Glomerular endothelial cell (primary cell): ENCODE data around the gene SENP5. TPM values are rescaled to one million over a fixed set of nuclear protein-coding genes. Genes with fewer than 3 reads are reported as not detected.
"Not testable (repeated sequence)": the region's sequence is repeated elsewhere in the genome, so short reads cannot be mapped to it uniquely, and the experiment has no call there.

Experiments used
- DNase-seq: peaks from one replicate; pipeline ENCODE4 v3.0.0-alpha.2; 2011; ENCODE audit warnings: low read depth, low spot score; ENCODE audit errors: extremely low read depth
- total RNA-seq: library from RNA; depleted of rRNA; stranded (reverse); fragments of >200 nt; gene quantifications from 2 replicates; pipeline ENCODE4 v1.2.3, GENCODE V29; 2015

Gene SENP5
- total RNA-seq, 1 donor from 2014 or later = 31.1 TPM

DNA sequence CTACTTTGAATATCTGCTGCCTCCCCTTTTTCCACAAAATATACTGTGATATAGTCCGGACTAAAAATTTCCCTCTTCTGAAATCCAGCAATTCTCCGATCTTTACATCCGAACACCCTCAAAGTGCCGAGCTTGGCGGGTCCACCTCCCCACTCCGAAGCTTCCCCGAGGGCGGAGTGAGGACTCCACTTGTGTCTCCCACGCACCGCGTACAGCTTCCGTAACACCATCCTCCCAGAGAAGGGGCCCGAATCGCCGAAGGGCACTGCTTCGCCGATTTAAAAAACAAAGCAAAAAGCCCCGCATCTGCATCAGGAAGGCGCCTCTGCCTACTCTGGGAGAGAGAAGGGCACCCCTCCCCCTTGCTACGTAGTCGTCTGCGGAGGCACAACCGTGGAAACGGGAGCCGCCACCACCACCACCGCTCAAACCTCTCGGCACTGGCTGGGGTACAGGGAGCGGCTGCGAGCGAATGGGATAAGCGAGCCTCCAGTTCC, 74.1 kb downstream of the SENP5 start:
- peak; percentile 1 for DNase-seq

DNA sequence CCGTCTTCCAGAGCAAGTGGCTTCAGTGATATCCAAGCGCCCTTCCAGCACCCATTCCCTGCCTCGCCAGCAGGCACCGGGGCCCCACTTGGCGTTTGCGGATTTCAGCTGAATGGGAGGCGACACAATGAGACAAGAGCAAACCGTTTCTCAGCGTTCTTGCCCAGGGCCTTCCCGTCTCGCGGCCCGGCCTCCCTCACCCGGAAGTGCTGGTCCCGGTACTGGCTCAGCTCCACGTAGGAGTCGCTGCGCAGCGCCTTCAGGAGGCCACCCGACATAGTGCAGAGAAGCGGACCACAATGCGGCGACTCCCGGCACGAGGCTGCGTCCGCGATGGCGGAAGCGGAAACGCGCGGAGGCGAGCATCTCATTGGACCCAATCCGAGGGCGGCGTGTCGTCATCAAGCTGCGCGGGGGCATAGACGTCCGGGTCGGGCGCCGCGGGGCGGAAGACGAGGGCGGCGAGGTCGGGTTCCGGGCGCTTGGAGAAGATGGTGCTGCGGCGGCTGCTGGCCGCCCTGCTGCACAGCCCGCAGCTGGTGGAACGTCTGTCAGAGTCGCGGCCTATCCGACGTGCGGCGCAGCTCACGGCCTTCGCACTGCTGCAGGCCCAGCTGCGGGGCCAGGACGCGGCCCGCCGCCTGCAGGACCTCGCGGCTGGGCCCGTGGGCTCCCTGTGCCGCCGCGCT, 74.7 kb downstream of the SENP5 start, which contains the start of gene NCBP2:
TSS of gene NCBP2 (minus strand) at position 303 of the 689 bp plus-strand sequence. CDS start at position 278, 25 bp downstream.
- DNase-seq = peak; percentile 75

DNA sequence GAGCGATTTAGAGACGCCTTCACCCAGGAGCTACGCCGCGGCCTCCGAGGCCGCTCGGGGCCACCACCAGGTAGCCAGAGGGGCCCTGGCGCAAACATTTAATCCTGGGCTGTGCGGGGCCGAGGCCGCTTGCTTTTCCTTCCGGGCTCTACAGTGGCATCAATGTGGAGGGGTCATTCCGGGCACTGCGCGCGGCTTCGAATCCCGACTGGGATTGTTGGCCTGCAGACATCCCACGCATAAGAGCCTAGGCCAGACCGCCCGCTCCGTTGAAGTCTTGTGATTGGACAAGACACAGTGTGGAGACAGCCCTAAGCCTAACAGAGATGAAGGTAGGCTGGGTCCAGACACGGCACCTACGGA, 75.2 kb downstream of the SENP5 start:
- no peak for DNase-seq

DNA sequence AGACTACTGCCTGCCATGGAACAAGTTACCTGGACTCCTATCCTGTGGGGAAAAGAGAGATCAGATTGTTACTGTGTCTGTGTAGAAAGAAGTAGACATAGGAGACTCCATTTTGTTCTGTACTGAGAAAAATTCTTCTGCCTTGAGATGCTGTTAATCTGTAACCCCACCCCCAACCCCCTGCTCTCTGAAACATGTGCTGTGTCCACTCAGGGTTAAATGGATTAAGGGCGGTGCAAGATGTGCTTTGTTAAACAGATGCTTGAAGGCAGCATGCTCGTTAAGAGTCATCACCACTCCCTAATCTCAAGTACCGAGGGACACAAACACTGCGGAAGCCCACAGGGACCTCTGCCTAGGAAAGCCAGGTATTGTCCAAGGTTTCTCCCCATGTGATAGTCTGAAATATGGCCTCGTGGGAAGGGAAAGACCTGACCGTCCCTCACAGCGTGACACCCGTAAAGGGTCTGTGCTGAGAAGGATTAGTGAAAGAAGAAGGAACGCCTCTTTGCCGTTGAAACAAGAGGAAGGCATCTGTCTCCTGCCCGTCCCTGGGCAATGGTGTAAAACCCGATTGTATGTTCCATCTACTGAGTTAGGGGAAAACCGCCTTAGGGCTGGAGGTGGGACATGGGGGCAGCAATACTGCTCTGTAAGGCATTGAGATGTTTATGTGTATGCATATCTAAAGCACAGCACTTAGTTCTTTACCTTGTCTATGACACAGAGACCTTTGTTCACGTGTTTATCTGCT, 76.5 kb downstream of the SENP5 start:
- not testable (repeated sequence) for DNase-seq

DNA sequence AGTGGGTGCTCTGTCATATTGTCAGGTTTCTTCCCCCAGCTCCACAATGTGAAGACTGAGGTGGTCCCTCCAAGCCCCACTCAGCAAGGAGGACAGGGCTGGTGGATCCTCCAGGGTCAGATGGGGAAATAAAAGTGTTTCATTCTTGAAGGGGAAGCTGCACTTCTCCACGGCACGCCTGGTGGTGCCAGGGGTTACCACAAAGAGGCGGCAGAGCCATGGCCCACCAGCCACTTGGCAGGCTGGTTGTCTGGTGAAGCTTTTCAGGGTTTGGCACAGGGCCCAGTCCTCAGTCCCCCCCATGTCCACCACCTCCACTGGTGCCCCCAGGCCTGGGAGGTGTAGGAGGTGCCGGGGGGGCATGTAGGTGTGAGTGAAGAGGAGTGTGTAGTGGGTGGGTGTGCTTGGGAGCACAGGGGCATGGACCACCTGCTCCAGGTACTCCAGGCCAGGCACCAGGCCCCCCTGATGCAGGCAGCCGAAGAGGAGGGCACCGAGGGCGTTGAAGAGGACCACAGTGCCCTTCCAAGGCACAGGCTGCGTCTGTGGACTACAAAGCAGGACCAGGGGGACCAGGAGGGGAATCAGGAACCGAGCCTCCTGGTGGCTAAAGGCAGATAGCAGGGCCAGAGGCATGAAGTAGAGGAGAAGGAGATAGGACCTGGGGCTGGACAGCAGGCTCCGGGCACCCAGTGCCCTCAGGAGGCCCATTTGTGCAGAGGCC, 79.6 kb downstream of the SENP5 start:
- no peak for DNase-seq

DNA sequence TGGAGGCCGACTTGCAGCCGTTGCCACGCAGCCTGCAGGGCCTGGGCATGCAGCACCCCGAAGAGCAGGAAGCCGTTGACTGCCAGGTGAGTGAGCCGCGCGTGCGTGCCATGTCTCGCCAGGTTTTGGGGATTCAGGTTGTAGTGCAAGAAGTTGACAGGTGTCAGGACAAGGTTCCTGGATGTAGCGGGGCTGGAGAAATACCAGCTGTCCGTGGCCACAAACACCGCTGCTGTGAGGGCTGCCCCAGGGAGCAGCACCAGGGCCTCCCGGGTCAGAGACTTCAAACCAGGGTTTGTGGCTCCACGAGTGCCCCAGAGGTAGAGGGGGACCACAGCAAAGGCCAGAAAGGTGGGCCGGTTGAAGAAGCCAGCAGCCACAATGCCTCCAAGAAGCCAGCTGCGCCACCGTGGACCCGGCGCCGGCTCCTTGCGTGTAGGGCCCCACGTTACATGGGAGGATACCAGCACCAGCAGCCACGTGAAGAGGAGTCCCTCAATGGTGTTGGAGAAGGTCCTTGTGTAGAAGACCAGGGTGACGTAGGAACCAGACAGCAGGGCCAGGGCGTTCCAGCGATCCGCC, 80.2 kb downstream of the SENP5 start:
- no peak for DNase-seq

DNA sequence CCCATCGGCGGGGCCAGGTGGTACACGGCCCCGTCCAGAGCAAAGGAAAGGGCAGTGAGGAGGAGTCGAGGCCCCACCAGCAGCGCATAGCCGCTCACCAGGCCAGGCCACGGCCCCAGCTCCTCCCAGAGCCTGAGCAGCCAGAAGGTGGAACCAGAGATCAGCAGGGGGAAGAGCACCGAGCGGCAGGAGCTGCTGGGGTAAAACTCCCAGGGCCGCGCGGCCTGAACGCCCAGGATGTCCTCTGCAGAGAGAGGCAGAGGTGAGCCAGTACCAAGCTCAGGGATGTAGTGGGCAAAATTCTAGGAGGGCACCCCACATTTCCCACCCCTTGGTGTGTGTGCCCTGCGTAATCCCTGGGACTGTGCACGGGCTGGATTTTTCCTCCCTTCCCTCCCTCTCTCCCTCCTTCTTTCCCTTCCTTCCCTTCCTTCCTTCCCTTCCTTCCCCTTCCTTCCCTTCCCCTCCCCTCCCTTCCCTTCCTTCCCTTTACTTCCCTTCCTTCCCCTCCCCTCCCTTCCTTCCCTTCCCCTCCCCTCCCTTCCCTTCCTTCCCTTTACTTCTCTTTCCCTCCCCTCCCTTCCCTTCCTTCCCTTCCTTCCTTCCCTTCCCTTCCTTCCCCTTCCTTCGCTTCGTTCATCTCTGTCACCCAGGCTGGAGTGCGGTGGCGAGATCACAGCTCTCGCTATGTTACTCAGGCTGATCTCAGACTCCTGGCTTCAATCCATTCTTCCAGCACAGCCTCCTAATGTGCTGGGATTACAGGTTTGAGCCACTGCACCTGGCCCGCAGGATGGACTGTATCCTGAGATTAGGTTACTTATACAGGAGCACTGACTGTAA, 80.9 kb downstream of the SENP5 start:
- no peak for DNase-seq

DNA sequence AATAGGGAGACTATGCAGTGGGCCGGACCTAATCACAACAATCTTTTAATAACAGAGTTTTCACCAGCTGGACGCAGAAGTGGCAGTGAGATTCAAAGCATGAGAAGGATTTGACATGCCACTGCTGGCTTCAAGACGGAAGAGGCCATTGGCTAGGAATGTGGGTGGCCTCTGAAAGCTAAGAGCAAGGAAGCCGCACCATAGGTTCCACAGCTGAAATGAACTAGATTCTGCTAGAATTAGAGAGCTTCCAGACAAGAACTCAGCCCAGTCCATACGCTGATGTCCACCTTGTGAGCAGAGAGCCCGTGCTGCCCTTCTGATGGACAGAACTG, 81.5 kb downstream of the SENP5 start:
- no peak for DNase-seq

DNA sequence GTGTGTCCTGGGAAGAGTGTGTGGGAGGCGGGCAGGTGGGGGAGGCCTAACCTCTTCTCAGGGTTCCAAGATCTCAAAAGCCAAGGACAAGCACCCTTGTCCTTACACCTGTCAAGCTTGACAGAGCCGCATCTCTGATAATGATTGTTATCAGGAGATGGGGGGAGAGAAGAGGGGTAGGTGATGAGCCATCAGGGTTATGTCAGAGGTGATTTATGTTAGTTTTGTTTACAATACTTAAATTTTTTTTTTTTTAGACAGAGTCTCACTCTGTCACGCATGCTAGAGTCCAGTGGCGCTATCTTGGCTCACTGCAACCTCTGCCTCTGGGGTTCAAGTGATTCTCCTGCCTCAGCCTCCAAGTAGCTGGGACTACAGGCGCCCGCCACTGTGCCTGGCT, 82.0 kb downstream of the SENP5 start:
- DNase-seq = no peak

DNA sequence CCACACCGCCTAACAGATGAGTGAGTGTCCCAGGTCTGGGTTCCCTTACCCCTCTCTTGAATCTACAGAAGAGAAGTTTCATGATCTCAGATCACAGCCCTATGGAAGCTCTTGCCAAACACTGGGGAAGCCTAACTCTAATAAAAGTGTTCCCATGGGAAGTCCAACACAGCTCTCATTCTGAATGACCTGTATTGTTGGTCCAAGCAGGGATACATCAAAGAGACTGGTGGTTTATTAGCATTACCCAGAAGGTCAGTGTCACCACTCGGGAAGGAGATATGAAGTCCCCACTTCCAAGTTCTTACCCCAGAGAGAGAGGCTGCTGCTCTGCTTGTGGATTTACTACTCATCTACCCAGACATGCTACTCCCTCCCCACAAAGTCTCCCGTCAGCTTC, 83.7 kb downstream of the SENP5 start:
- no peak for DNase-seq

DNA sequence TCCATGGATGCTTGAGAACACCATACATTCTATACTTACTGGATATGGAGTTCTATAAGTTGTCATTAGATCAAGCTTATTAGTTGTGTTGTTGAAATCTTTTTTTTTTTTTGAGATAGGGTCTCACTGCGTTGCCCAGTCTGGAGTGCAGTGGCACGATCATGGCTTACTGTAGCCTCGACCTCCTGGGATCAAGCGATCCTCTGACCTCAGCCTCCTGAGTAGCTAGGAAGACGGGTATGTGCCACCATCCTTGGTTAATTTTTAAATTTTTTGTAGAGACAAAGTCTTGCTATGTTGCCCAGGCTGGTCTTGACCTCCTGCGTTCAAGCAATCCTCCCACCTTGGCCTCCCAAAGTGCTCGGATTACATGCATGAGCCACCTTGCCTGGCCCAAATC, 87.1 kb downstream of the SENP5 start:
- no peak for DNase-seq

DNA sequence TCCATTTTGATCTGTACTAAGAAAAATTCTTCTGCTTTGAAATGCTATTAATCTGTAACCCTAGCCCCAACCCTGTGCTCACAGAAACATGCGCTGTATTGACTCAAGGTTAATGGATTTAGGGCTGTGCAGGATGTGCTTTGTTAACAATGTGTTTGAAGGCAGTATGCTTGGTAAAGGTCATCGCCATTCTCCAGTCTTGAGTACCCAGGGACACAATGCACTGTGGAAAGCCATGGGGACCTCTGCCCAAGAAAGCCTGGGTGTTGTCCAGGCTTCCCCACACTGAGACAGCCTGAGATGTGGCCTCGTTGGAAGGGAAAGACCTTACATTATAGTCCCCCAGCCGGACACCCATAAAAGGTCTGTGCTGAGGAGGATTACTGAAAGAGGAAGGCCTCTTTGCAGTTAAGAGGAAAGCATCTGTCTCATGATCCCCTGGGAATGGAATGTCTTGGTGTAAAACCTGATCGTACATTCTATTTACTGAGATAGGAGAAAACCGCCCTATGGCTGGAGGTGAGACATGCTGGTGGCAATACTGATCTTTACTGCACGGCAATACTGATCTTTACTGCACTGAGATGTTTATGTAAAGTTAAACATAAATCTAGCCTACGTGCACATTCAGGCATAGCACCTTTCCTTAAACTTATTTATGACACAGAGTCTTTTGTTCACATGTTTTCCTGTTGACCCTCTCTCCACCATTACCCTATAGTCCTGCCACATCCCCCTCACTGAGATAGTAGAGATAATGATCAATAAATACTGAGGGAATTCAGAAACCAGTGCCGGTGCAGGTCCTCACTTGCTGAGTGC, 94.6 kb downstream of the SENP5 start:
- DNase-seq = no peak

DNA sequence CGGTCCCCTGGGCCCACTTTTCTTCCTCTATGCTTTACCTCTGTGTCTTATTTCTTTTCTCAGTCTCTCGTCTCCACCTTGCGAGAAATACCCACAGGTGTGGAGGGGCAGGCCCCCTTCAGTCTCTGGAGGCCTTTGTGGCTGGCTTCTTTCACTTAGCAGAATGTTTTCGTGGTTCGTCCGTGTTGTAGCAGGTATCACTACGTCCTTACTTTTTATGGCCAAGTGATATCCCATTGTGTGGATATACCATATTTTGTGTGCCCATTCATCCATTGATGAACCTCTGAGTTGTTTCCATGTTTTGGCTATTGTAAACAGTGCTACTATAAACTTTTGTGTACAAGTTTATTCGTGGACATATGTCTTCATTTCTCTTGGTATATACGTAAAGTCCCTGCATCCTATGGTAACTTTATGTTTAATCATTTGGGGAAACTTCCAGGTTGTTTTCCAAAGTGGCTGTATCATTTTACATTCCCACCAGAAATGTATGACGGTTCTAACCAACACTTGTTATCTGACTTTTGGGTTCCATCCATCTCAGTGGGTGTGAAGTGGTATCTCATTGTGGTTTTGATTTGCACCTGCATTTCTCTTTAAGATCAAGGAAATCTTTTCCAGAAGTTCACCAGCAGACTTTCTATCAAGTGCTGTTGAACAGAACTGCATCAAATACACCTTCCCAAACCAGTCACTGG, 95.4 kb downstream of the SENP5 start:
- DNase-seq = no peak

DNA sequence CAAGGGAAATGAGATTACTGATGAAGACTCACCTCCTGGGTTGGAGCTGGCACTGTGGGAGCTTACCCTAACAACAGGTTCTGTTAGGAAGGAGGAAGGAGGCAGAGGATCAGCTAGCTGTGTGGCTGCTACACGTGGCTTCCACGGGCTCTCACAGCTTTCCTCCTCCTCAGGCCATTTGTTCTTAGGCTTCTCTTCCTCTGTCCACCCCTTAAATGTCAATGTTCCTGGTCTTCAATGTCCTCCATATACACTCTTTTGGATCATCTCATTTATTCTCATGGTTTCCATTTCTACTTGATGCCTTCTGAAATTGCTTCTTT, 95.9 kb downstream of the SENP5 start:
- DNase-seq = no peak

DNA sequence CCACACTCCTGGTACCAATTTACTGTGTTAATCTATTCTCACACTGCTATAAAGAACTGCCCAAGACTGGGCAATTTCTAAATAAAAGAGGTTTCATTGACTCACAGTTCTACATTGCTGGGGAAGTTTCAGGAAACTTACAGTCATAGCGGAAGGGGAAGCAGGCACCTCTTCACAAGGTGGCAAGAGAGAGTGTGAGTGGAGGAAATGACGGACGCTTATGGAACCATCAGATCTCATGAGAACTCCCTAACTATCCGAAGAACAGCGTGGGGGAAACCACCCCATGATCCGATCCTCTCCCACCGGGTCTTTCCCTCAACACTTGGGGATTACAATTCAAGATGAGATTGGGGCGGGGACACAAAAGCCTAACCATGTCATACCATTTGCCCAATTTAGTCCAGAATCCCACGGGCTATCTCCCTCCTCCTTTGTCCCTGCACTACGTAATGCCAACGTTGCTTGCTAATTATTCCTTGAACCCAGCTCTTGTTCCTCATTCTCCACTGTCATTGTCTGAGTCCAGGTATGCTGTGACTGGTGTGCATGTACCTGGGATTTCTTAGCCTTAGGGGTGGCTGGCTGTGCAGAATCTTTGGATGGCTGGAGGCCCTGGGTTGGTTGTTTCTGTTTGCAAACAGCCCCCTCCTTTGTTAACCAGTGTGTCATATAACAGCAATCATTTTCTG, 97.5 kb downstream of the SENP5 start:
- DNase-seq = no peak

DNA sequence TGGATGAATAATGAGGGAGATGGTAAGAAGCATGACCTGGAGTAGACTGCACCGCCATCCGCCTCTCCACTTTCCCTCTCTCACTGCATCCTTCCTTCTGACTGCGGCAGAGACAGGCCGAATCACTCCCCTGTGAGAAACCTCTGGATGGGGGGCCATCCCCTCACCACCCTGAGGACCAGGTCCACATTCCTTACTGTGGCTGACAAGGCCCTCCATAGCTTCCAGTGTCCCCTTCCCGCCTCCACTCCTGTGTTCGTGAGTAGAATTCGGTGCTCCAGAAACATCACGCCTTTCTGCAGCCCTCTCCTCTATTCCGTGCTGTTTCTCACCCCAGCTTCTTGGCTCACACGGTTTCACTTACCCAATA, 98.1 kb downstream of the SENP5 start:
- no peak for DNase-seq

DNA sequence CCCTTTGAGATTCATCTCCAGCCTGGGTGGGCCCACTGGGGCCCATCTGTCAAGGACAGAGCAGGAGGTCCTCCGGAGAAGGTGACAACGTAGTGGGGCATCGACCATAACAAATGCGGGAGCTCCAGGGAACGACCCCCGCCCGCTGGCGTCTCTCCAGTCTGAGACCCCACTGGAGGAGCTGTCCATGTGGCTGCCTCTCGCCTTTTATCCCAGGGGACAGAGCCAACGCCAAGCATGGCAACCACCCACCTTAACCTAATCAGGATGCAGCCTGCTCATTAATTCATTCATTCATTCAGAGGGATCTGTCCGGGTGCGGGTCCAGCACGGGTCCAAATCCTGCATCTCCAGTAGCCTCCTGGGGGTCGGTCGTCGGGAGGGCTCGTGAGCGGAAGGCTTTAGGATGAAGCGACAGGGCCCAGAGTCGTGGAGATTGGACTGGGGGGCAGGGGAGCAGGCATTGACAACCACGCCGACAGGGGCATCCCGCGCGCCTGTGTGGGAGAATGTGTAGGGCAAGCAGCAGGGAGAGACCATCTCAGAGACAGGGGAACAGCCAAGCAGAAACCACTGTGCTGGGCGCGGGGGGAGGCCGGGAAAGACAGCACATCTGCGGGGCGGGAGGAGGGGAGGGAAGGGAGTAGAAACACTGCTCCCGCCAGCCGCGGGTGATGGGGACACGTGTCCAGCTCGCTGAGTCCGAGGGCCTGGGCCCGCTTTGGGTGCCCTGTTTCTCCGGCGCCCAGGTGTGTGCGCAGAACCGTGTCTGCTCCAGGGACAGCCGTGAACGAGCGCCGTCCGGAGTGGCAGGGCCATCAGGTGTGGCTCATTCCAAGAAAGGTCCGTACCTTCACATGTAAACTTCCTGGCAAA, 99.0 kb downstream of the SENP5 start:
- DNase-seq = no peak
